GF-D8 (cell line): Measurements from ENCODE around the gene ETS1.
"Not testable (repeated sequence)": the region's sequence is repeated elsewhere in the genome, so short reads cannot be mapped to it uniquely, and the experiment has no call there.

Experiments used
- DNase-seq: peaks from one replicate; lab custom pipeline; 2025; lab: John Stamatoyannopoulos, UW

ETS1 gene

DNA sequence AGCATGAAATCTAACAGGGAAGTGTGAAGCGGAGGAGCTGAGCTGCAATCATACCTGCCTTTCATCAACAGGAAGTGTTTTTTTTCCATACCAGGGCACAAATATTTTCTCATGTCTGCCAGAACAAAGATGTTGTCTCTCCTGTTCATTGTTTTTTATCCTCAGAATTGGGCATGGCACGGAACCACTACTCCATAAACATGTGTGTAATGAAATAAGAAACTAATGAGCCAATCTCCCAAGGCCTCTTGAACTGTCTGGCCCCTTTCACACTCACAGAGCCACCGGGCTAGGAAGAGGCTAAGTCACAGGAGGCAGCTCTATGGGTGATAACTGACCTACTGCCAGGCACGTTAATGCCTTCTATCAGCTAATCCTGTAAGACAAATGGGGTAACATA lies 124.4 kb downstream of the ETS1 start:
- no peak for DNase-seq

DNA sequence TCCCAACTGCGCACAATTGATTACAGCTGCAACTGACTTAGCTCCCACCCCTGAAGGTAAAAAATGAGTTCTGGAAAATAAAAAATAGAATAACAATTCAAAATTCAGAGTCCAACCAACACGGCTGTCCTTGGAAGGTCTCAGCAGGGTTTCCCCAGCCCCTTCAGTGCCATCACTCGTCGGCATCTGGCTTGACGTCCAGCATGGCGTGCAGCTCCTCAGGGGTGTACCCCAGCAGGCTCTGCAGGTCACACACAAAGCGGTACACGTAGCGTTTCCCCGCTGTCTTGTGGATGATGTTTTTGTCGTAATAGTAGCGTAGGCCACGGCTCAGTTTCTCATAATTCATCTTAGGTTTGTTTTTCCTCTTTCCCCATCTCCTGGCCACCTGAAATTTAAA lies 125.2 kb downstream of the ETS1 start:
- no peak for DNase-seq

DNA sequence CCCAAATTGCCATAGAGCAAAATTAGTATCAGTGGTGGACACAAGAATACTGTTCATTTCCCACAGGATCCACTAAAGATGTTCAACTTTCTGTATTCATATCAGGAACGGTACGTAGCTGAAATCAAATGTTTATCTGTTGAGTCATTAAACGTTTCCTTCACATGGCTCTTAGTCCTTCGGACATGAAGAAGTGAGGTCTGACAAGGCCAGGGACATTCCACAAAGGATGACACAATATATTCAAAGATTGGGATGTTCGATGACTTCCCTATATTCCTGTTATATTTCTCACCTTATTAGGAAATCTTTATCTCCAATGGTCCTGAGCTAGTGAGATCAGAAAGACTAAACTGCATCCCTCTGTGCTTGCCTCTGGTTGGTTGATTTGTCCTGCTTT lies 129.0 kb downstream of the ETS1 start:
- no peak for DNase-seq

DNA sequence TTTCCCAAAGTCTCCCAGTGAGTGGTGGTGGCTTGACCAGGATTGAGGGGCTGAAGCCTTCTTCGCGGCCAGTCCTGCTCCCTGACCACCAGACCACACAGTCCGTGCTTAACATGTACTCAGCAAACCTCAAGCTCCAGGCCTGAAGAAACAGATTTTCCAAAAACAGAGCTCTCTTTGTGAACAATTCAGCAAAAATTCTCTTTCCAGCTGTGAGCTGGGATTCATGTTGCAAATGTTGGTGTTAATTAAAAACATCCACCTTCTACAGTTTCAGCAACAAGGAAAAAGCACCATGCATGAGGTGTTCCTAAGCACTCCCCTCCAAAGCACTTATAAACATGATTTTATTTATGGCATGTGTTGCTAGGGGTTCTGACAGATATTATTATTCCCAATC lies 129.5 kb downstream of the ETS1 start:
- DNase-seq: no peak

DNA sequence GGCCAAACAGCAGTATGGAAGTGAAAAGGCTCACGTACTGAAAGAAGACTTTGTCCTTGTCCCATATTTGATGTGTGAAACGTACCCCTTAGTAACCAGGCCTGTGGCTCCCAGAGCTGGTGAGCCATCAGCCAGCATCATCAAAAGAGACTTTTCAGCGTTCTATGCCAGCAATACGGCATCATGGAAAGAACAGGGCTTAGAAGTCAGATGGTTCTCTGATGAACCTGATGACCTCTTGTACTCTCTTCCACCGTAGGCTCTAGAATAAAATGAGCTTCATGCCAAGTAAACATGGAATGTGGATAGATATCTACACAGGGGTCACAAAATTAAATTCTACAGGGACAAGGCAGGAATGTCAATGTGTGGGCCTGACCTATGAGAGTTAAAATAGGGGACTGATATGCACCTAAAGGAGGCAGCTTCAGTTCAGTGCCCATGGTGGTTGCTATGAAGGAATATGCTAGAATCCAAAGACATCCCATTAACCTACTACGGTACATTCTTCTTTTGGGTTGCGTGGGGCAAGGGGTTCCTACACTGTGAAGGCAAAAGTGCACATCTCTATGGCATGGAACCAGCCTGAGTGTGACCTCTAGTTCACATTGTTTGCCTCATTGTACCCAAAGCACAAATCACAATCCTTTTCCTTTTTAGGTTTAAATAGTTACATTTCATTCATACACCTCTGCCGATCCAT lies 130.6 kb downstream of the ETS1 start:
- no peak for DNase-seq

DNA sequence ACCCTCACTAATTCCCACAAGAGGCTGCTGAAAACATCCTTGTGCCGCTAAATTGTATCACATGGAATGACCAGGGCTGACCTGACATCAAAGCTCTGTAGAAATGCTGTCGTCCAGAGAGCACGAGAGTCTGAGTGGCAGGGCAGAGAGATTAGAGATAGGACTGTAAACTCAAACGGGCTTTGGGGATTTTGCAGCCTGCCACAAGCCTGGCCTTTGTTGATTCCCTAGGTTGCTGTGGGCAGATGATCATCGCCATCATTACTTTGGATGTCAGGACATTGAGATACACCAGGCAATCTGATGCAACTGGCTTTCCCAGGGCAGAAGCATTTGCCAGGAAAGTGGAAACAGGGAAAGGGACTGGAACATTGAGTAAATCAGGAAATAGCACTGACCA lies 131.6 kb downstream of the ETS1 start:
- DNase-seq: no peak

DNA sequence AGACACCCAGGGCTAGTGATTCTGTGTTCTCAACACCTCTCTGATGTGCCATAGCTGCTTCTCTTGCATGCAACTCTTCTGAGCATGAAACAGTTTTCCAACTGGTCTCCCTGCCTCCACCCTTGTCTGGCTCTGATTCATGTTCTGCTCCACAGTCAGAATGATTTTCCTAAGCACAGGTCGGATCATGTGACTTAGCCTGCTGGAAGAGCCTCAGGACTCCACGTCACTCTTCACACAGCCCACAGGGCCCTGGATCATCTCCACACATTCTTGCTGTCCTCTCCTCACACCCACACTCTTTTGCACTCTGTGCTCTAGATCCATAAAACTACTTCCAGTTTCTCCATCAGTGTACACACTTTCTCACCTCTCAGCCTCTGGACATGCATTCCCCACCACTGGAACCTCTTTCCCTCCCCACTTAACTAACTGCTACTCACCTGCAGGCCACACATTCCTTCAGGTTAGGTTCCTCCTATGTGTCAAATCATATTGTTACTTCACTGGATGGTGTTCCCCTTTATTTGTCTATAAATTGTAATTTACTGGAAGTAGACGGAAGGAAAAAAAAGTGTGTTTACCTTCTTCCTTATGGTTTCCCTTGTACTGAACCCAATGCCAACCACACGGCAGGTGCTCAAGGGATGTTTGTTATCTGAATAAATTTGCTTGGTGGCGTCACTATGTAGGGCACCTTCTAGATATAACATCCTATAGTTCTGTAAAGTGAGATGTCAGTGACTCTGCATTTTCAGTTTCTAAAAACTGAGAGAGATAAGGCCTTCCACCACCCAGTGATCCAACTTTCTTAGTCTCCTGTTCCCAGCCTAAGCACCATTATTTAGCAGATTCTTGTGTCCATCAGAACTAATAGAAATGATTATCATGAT lies 133.7 kb downstream of the ETS1 start:
- no peak for DNase-seq

DNA sequence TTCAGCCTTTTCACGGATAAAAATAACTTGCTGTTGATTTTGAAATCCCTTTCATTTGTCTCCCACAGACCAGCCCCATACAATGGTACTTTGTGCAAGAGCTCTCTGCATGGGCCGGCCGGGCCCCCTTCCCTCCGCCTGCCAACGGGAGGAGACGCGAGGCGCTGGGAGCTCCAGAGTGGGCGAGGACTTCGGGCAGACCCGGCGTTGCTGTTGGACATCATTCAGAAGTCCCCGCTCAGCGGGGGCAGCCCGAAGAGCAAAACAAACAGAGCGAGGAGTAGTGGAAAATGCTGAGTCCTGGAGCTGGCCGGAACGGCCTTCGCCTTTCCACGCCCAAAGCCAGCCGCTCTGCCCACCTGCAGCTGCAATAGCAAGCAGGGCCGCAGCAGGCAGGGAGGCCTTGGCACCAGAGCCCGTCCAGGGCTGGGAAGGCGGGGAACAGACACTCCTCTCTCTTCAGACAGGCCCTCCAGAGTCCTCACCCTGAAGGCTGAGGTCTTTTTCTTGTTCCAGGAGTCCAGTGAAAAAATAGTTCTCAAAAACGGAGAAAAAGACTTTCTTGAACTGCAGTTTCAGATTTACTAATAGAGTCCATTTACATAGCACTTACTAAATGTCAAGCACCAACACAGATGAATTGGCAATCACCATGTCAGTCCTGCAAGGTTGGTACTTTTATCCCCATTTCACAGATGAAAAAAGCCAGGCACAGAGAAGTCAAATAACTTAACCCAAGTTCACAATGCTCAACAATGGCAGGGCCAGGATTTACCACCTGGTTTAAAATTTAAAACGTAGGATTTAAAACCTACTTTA lies 135.5 kb downstream of the ETS1 start:
- DNase-seq: no peak

DNA sequence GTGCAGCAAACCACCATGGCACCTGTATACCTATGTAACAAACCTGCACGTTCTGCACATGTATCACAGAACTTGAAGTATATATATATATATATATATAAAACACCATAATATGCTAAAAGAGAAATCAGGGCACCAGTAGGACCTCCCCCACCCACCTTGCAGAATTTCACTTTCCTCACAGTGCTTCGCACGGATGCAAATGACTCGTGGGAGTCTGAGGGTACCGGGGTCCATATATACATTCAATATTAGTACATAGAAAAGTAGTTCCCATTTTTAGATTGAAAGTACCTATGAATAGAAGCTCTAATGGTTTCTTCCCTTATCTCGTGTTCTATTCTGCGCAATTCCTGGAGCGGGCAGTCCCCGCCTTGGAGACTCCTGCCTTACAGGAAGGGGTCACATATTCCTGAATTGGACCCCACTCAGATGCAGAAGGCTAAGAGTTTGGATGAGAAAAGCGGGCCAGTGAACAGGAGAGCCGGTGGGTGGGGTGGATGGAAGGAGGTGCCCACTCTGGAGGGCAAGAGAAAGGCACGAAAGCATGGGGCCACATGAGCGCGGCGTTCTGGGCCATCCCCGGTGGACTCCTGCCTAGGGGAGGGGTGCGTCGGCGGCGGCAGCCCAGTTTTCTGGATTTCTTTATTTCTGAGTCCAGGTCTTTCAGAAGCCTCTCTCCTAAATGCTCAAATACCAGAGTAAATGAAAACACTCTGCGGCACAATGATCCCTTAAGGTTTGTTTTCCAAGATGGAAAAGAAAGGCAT lies 136.3 kb downstream of the ETS1 start:
- no peak for DNase-seq

DNA sequence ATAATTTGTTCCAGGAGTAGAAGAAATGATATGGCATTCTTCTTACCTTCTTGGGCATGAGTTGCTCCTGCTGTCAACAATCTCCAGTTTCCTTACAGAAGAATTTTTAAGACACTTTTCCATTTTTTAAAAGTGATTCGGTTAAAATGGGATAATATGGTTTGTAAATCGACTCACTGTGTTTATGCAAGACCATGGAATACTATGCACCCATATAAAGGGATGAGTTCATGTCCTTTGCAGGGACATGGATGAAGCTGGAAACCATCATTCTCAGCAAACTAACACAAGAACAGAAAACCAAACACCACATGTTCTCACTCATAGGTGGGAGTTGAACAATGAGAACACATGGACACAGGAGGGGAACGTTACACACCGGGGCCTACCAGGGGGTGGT lies 136.9 kb downstream of the ETS1 start:
- DNase-seq: not testable (repeated sequence)

DNA sequence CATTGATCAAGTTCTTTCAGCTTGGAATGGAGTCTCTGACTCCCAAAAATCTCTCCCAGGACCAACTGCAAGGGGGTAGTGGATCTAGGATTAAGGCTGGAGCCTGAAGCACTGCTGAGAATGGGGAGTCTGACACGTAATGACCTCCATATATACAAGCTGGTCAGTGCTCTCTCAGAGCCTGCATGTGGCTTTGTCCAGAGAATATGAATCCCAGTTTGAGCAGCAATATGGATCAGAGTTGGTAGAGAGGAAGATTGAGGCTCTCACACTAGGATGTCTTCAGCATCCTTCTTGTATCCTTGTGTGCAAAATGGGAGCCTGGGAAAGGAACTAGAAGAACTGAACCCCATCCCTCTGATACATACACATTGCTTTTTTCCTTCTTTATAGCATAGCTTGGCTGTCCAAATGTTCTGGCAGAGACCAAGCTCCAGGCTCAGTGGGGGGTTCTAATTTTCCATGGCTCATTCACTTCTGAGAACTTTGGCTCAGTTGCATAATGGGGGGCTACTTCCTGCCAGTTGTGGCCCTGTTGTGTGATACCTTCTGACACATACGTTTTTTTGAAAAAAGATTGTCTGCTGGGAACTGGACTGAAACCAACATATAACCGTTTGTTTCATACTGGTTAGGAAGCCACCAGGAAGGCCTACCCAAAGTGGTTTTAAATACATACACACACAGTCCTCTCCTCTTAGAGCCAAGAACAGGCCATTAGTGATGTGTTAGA lies 138.2 kb downstream of the ETS1 start:
- DNase-seq: no peak

DNA sequence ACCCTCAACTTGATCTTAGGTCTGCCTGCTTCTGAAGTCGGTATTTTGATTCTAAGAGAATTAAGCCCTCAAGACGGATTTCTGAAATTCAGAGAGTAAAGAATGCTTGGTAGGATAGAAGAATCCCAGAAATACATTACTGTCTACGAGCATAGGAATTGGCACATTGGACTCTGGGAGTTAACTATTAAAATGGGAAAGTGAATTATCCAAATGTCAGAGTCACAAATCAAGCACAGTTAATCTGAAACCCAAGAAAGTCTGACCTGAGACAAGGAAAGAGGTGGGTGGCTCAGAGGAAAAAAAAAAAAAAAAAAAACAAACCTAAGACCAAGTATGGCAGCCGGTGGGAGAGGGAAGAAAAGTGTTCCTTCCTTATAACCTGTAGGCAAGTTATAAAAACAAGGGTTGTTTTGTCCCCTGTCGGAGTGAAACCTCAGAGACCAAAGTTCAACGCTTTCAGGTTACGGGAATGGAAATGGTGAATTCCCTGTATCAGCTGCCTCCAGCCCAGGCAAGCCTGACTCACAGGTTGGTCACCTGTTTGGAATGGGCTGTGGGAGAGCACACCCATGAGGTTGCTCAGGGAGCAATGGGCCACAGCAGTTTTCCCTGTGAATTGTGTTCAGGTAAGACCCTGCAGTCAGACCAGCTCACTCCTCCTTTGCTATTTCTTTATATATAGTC lies 139.0 kb downstream of the ETS1 start:
- DNase-seq: no peak

DNA sequence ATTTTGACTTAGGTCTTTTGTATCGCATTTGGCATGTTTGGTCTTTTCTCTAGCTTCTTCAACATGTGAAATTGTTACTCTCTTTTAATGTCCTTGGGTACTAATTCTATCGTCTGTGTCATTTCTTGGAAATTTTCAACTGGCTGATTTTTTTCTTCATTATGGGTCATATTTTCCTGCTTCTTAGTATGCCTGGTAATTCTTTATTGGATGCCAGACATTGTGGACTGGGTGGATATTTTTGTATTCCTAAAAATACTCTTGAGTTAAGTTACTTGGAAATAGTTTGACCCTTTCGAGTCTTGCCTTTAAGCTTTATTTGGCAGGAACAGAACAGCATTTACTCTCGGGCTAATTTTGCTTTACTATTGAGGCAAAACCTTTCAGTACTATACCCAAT lies 140.1 kb downstream of the ETS1 start:
- no peak for DNase-seq

DNA sequence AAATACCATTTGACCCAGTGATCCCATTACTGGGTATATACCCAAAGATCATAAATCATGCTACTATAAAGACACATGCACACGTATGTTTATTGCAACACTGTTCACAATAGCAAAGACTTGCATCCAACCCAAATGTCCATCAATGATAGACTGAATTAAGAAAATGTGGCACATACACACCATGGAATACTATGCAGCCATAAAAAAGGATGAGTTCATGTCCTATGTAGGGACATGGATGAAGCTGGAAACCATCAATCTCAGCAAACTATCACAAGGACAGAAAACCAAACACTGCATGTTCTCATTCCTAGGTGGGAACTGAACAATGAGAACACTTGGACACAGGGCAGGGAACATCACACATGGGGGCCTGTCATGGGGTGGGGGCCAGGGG lies 141.4 kb downstream of the ETS1 start:
- not testable (repeated sequence) for DNase-seq

DNA sequence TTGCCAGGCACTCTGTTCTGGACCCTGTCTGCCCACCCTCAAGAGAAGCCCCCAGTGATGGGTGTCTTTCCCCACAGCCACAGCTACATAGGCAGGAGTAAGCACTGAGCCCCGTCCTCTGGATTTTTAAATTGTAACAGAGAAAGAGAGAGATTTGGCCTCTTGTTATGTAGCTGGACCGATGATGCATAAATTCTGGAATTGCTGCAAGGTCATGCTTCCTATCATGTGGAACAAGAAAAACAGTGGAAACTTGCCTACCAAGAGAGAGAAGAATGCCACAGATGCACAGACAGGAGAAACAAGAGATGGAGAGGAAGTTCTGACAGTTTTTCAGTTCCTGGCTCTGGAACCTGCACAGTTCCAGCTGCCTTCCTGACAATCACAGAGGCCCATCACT lies 150.2 kb downstream of the ETS1 start:
- DNase-seq: no peak

DNA sequence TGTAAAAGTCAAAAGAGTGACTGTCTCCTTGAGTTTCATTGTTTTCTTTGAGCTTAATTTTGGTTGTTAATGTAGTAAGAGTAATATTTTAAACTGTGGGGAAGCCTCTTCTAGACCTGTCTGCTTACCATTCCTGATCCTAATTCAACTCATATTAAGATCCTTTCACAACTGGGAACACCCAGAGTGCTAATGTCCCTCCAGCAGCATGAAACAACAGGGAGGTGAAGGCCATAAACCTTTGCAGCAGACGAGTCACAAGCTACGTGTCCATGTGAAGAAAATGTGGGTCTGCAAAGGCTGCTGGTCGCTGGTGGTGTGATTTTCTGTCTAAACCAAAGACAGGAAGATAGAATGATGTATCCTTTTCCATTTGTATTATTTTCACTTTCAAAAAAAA lies 152.5 kb downstream of the ETS1 start:
- no peak for DNase-seq

DNA sequence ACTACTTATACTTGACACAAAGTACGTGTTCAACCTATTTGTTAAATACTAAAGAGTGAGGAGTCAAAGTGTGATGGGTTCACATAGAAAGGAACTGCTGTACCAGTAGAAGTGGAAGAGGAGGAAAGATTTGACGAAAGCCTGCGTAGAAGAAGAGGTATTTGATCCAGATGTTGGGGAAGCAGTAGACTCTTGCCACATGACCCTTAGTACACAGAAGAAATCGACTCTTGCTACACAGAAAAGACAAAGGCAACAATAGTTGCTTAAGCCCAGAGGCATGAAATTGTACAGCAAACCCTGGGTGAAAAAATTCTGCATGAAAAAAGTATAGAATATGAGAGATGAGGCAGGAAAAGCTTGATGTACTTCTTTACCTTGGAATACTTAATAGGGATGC lies 152.9 kb downstream of the ETS1 start:
- DNase-seq: no peak

DNA sequence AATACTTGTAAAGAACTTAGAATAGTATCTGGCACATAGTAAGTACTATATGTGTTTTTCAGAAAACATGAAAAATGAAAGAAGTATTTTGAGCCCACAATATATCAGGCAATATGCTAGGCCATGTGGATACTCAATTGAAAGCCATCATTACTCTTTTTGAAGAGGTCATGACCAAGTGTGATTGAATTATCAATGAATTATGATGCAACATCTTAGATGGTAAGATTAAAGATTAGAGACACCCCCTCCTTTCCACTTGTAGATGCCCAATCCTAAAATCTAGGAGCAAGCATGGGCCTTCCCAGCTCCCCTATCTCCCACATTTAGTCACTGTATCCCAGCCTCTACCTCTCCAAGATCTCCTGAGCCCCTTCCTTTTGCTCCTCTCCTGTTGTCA lies 154.4 kb downstream of the ETS1 start:
- no peak for DNase-seq

DNA sequence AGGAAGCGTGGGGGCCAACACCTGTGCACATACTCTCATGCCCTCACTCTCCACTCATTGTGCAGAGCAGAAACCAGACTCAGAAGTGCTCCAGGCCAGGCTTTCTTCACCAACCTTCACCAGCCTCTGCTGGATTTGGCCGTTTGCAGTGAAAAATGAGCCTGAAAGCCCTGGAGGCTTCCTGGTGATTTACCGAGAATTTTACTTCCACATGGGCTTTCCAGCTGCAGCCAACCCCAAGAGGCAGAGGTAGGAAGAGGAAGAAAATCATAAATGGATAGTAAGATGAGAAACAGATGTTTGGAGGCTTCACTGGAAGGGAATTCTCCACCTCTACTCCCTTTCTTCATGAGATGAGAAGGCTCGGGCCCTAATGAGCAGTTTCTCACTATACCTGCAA lies 155.4 kb downstream of the ETS1 start:
- DNase-seq: no peak

DNA sequence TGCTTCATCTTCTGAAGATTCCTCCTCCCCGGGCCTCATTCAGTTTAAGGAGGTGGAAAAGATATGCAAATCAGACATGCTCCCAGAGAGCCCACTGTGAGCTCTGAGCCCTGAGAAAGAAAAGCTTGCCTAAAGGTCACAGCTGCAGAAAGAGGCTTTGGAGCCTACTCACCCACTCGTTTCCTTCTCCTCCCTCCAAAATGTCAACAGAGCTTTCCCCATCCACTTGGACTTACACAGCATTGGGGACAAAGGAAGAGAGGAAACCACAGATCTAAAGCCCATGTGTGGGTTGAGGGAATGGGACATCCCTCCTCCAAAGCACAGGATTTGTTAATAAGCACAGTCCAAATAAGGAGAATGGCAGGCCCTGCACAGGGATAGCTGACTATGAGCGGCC lies 158.4 kb downstream of the ETS1 start:
- DNase-seq: no peak

DNA sequence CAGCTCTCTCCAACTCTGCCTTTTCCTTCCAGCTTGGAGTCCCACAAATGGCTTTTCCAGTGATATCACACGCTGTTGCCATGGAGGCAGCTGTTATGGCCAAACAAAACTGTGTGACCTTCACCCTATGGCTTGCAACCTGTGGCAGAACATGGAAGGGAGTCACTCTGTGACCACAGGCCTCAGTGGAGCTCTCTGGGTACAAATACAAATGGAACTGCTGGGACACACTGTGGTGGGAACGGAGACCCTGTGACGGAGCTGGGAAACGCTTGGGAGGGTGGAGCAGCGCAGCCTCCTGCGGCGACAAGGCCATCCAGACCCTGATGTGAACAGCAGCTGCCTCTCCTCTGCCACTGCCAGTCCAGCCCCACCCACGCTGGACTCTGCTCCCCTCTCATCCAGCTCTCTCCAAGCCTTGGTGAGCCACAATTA lies 162.5 kb downstream of the ETS1 start:
- no peak for DNase-seq
